22Rv1 (cell line): ENCODE results near the gene GALNT18.
A peak's percentile ranks its signal among the peaks of the same experiment; 100 is the strongest.

Source experiments
- CTCF ChIP-seq: fragments of 450-650 bp; IDR thresholded peaks from 2 replicates; pipeline ENCODE4 v1.5.1; 2017; ENCODE audit warnings: mild to moderate bottlenecking
- ZFX ChIP-seq: fragments of 450-650 bp; IDR thresholded peaks from 2 replicates; pipeline ENCODE4 v1.6.1; 2017; ENCODE audit warnings: antibody characterized with exemption, borderline replicate concordance

GRCh38 chr11:11451501-11452005 is 170.3 kb downstream of the GALNT18 start:
- TF ChIP-seq CTCF (peak; percentile 18), ZFX (no peak)
